ENCODE measurements around the gene AAR2.

Gene AAR2

DNA sequence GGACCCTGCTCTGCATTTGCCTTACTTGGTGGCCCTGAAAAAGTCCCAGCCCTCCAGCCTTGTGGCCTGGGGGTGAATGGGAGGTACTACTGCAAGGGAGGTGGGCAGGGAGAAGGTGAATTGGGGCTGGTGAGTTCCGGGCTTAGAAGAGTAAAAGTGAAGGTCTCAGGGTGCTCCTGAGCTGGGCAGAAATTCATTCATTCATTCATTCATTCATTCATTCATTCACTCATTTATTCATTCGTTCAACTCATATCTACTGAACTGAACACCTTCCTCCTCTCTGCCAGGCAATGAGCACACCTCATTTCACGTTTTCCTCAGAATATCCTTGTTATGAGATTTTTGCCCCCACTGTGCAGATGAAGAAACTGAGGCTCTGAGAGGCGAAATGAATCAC is 63.2 kb downstream of the AAR2 start:
- TF ChIP-seq, protein P1, sequence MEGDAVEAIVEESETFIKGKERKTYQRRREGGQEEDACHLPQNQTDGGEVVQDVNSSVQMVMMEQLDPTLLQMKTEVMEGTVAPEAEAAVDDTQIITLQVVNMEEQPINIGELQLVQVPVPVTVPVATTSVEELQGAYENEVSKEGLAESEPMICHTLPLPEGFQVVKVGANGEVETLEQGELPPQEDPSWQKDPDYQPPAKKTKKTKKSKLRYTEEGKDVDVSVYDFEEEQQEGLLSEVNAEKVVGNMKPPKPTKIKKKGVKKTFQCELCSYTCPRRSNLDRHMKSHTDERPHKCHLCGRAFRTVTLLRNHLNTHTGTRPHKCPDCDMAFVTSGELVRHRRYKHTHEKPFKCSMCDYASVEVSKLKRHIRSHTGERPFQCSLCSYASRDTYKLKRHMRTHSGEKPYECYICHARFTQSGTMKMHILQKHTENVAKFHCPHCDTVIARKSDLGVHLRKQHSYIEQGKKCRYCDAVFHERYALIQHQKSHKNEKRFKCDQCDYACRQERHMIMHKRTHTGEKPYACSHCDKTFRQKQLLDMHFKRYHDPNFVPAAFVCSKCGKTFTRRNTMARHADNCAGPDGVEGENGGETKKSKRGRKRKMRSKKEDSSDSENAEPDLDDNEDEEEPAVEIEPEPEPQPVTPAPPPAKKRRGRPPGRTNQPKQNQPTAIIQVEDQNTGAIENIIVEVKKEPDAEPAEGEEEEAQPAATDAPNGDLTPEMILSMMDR (IDR thresholded peaks at IDR 0.05; ENCODE audit: low read depth, low read length), result no peak
- no peak for TF ChIP-seq EZH2phosphoT487 (IDR thresholded peaks at IDR 0.05; ENCODE audit: low read depth)
- no peaks in the 10 kb centered on the region for H3K9me3 ChIP-seq (ENCODE audit: insufficient read depth, low read length)
- H3K79me2 ChIP-seq (ENCODE audit: low read length), result no peaks in the 10 kb centered on the region
- H3K4me2 ChIP-seq (ENCODE audit: low read length), result no peak overlapping the region
- peaks cover 9% of the 10 kb centered on the region; the same call in 1 of the 2 replicates for H4K20me1 ChIP-seq (ENCODE audit: insufficient read depth, low read length)
- no peaks in the 10 kb centered on the region for H3K4me1 ChIP-seq (ENCODE audit: low read length)
- no peaks in the 10 kb centered on the region for H3K36me3 ChIP-seq (replicated peaks; ENCODE audit: low read depth, low read length)
- H3K9ac ChIP-seq (ENCODE audit: low read length), result no peak overlapping the region
- H2AFZ ChIP-seq (ENCODE audit: low read depth, low read length), result no peak overlapping the region
- H3K27me3 ChIP-seq (ENCODE audit: low read depth, low read length), result peaks cover 64% of the 10 kb centered on the region
- H3K27ac ChIP-seq (ENCODE audit: low read length), result no peak overlapping the region
- no peak overlapping the region for H3K4me3 ChIP-seq (ENCODE audit: low read length)

DNA sequence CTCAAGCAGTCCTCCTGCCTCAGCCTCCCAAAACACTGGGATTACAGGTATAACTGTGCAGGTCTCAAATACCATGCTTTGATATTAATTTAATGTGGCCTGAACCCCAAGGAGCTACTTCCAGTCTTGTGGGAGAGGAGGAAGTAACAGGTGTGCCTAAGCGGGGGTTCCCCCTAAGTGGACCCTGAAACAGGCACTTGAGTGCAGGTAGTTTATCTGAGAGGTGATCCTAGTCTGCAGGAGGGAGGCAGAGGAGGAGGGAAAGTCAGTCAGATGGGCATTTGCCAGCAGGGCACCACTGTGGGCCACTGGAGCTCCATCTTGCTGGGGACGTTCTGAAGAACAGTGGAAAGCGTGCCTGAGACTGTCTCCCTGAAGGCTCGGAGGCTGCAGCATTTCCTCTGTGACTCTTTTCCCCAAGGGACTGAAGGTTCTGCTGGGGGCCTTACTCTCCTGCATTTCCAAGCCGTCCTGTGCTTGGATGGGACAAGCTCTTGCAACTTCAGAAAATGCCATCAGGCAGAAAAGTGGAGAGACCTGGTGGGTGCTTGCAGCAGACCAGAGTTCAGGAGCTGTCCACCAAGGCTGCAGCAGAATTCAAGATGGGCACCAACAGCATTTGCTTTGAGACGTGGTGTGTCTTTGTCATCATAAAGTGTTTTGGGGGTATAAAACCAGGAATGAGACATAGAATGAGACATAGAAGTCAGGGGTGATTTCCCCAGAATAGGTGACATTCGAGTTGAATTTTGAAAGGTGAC is 65.3 kb downstream of the AAR2 start:
- no peak for TF ChIP-seq EZH2phosphoT487 (IDR thresholded peaks at IDR 0.05; ENCODE audit: low read depth)
- TF ChIP-seq, protein P1 (IDR thresholded peaks at IDR 0.05; ENCODE audit: low read depth, low read length), result no peak
- Histone ChIP-seq H2AFZ (ENCODE audit: low read depth, low read length) (no peak overlapping the region), H3K79me2 (ENCODE audit: low read length) (no peaks in the 10 kb centered on the region), H4K20me1 (ENCODE audit: insufficient read depth, low read length) (peaks cover 9% of the 10 kb centered on the region; the same call in 1 of the 2 replicates), H3K27ac (ENCODE audit: low read length) (no peak overlapping the region), H3K4me3 (ENCODE audit: low read length) (no peak overlapping the region), H3K4me2 (ENCODE audit: low read length) (no peak overlapping the region), H3K9me3 (ENCODE audit: insufficient read depth, low read length) (no peaks in the 10 kb centered on the region), H3K36me3 (replicated peaks; ENCODE audit: low read depth, low read length) (no peaks in the 10 kb centered on the region), H3K27me3 (ENCODE audit: low read depth, low read length) (peaks cover 59% of the 10 kb centered on the region), H3K9ac (ENCODE audit: low read length) (no peak overlapping the region), H3K4me1 (ENCODE audit: low read length) (no peaks in the 10 kb centered on the region)

DNA sequence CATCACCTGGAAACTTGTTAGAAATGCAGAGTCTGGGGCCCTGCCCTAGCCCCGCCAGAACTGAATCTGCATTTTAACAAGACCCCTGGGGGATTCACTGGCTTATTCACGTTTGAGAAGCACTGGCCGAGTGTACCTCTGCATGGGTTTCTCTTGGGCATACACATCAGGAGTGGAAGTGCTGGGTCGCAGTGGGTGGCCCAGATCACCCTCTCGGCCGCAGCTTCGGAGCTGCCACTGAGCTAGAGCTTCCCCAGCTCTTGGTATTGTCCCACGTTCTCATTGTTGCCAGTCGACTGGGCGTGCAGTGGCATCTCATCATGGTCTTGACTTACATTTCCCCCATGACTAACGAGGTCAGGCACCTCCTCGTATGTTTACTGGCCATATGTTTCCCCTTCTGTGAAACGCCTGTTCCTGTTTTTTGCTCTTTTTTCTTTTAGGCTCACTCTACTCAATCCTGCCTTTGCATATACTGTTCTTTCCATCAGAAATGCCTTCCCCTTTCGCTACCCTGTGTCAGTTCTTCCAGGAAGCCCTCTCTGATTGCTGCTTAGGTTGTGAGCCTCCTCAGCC is 66.8 kb downstream of the AAR2 start:
- Histone ChIP-seq H3K9me3 (ENCODE audit: insufficient read depth, low read length) (no peaks in the 10 kb centered on the region), H4K20me1 (ENCODE audit: insufficient read depth, low read length) (0 out of 2 replicates have a peak, but pooled peaks cover 2% of the 10 kb centered on the region), H3K27ac (ENCODE audit: low read length) (no peak overlapping the region), H3K79me2 (ENCODE audit: low read length) (no peaks in the 10 kb centered on the region), H2AFZ (ENCODE audit: low read depth, low read length) (no peak overlapping the region), H3K4me2 (ENCODE audit: low read length) (no peak overlapping the region), H3K36me3 (replicated peaks; ENCODE audit: low read depth, low read length) (no peaks in the 10 kb centered on the region), H3K27me3 (ENCODE audit: low read depth, low read length) (peaks cover 48% of the 10 kb centered on the region), H3K4me1 (ENCODE audit: low read length) (no peaks in the 10 kb centered on the region), H3K4me3 (ENCODE audit: low read length) (no peak overlapping the region), H3K9ac (ENCODE audit: low read length) (no peak overlapping the region)
- TF ChIP-seq EZH2phosphoT487 (IDR thresholded peaks at IDR 0.05; ENCODE audit: low read depth), result no peak
- TF ChIP-seq, protein P1 (IDR thresholded peaks at IDR 0.05; ENCODE audit: low read depth, low read length), result no peak

DNA sequence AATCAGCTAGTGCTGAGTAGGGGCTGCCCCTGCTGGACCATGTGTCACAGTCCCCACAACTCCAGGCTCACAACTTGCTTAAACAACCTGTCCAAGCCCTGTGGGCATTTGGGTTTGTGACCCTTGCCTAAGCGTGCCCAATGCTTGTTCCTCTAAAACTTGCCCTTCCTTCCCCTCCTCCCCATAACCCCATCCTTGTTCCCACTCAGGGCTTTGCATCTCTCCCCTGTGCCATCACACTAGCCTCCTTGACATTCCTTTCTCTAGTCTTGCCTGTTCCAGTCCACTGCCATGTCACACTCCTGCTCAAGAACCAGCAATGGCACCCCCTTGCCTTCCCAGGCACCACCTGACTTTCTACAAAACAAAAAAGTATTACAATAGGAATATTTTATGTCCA is 67.6 kb downstream of the AAR2 start:
- TF ChIP-seq, protein P1 (IDR thresholded peaks at IDR 0.05; ENCODE audit: low read depth, low read length), result no peak
- TF ChIP-seq EZH2phosphoT487 (IDR thresholded peaks at IDR 0.05; ENCODE audit: low read depth), result no peak
- Histone ChIP-seq H3K27ac (ENCODE audit: low read length) (no peak overlapping the region), H3K9ac (ENCODE audit: low read length) (no peak overlapping the region), H3K27me3 (ENCODE audit: low read depth, low read length) (peaks cover 42% of the 10 kb centered on the region), H2AFZ (ENCODE audit: low read depth, low read length) (no peak overlapping the region), H3K36me3 (replicated peaks; ENCODE audit: low read depth, low read length) (no peaks in the 10 kb centered on the region), H3K4me1 (ENCODE audit: low read length) (no peaks in the 10 kb centered on the region), H3K79me2 (ENCODE audit: low read length) (no peaks in the 10 kb centered on the region), H4K20me1 (ENCODE audit: insufficient read depth, low read length) (0 out of 2 replicates have a peak, but pooled peaks cover 2% of the 10 kb centered on the region), H3K4me3 (ENCODE audit: low read length) (no peak overlapping the region), H3K9me3 (ENCODE audit: insufficient read depth, low read length) (no peaks in the 10 kb centered on the region), H3K4me2 (ENCODE audit: low read length) (no peak overlapping the region)
